Neuron (in vitro differentiated cells): ENCODE measurements around the gene JOSD1.

Experiments used
- H2AFZ ChIP-seq: one replicate; pipeline ENCODE4 v1.6.1; 2013; ENCODE audit warnings: low read depth, mild to moderate bottlenecking, inconsistent platforms, low read length, moderate library complexity
- H3K27me3 ChIP-seq: one replicate; pipeline ENCODE4 v1.6.1; 2013; ENCODE audit warnings: low read length; ENCODE audit not compliant: insufficient read depth
- H3K36me3 ChIP-seq: one replicate; pipeline ENCODE4 v1.6.1; 2013; ENCODE audit warnings: low read length; ENCODE audit not compliant: insufficient read depth
- H3K4me1 ChIP-seq: one replicate; pipeline ENCODE4 v1.6.1; 2013; ENCODE audit warnings: low read length; ENCODE audit not compliant: insufficient read depth
- H3K4me3 ChIP-seq: 2 replicates; pipeline ENCODE4 v1.5.1; 2013; ENCODE audit warnings: mild to moderate bottlenecking, low read length, moderate library complexity
- H3K9me3 ChIP-seq: one replicate; pipeline ENCODE4 v1.6.1; 2013; ENCODE audit warnings: low read length

JOSD1 gene

GRCh38 chr22:38728871-38729796, 28.4 kb upstream of the JOSD1 start:
- Histone ChIP-seq H3K27me3 (no peaks in the 10 kb centered on the region), H3K9me3 (no peaks in the 10 kb centered on the region), H3K36me3 (peaks cover 86% of the 10 kb centered on the region), H3K4me3 (no peak overlapping the region), H2AFZ (no peak overlapping the region), H3K4me1 (no peaks in the 10 kb centered on the region)

- Histone ChIP-seq H3K4me1 (no peaks in the 10 kb centered on the region), H2AFZ (no peak overlapping the region), H3K4me3 (no peak overlapping the region), H3K9me3 (no peaks in the 10 kb centered on the region), H3K27me3 (no peaks in the 10 kb centered on the region), H3K36me3 (peaks cover 92% of the 10 kb centered on the region)
Measured at GRCh38 chr22:38727530-38728451, 27.0 kb upstream of the JOSD1 start.

- Histone ChIP-seq H3K36me3 (peaks cover 95% of the 10 kb centered on the region), H3K4me1 (no peaks in the 10 kb centered on the region), H2AFZ (no peak overlapping the region)
Measured at GRCh38 chr22:38727123-38727522, 26.4 kb upstream of the JOSD1 start.

GRCh38 chr22:38725900-38726655, 25.3 kb upstream of the JOSD1 start:
- no peak overlapping the region for H2AFZ ChIP-seq
- H3K27me3 ChIP-seq, result no peaks in the 10 kb centered on the region
- H3K4me3 ChIP-seq, result no peak overlapping the region
- H3K4me1 ChIP-seq, result no peaks in the 10 kb centered on the region
- no peaks in the 10 kb centered on the region for H3K9me3 ChIP-seq
- peaks cover 93% of the 10 kb centered on the region for H3K36me3 ChIP-seq

More at GRCh38 chr22:38727123-38727522, 26.4 kb upstream of the JOSD1 start:
- no peaks in the 10 kb centered on the region for H3K9me3 ChIP-seq
- no peaks in the 10 kb centered on the region for H3K27me3 ChIP-seq
- no peak overlapping the region for H3K4me3 ChIP-seq

- Histone ChIP-seq H3K36me3 (peaks cover 91% of the 10 kb centered on the region), H3K4me1 (no peaks in the 10 kb centered on the region), H3K9me3 (no peaks in the 10 kb centered on the region), H3K4me3 (no peak overlapping the region), H2AFZ (no peak overlapping the region), H3K27me3 (no peaks in the 10 kb centered on the region)
Measured at GRCh38 chr22:38724926-38725571, 24.3 kb upstream of the JOSD1 start.

- Histone ChIP-seq H3K9me3 (no peaks in the 10 kb centered on the region), H3K4me1 (no peaks in the 10 kb centered on the region), H3K27me3 (no peaks in the 10 kb centered on the region), H3K4me3 (no peak overlapping the region), H3K36me3 (peaks cover 83% of the 10 kb centered on the region), H2AFZ (no peak overlapping the region)
Measured at GRCh38 chr22:38724176-38724575, 23.4 kb upstream of the JOSD1 start.

- Histone ChIP-seq H3K36me3 (peaks cover 78% of the 10 kb centered on the region), H2AFZ (no peak overlapping the region), H3K27me3 (no peaks in the 10 kb centered on the region)
Measured at GRCh38 chr22:38721551-38721950, 20.8 kb upstream of the JOSD1 start.

GRCh38 chr22:38720350-38720749, 19.6 kb upstream of the JOSD1 start:
- Histone ChIP-seq H3K36me3 (peaks cover 78% of the 10 kb centered on the region), H3K4me3 (no peak overlapping the region), H3K27me3 (no peaks in the 10 kb centered on the region), H3K9me3 (no peaks in the 10 kb centered on the region), H3K4me1 (no peaks in the 10 kb centered on the region), H2AFZ (no peak overlapping the region)

More at GRCh38 chr22:38721551-38721950, 20.8 kb upstream of the JOSD1 start:
- Histone ChIP-seq H3K4me1 (no peaks in the 10 kb centered on the region), H3K4me3 (no peak overlapping the region), H3K9me3 (no peaks in the 10 kb centered on the region)

- no peak overlapping the region for H2AFZ ChIP-seq
- H3K27me3 ChIP-seq, result no peaks in the 10 kb centered on the region
- H3K4me1 ChIP-seq, result no peaks in the 10 kb centered on the region
- no peak overlapping the region for H3K4me3 ChIP-seq
- H3K9me3 ChIP-seq, result no peaks in the 10 kb centered on the region
- H3K36me3 ChIP-seq, result peaks cover 71% of the 10 kb centered on the region
Measured at GRCh38 chr22:38719196-38719595, 18.5 kb upstream of the JOSD1 start.

GRCh38 chr22:38718414-38718813, 17.7 kb upstream of the JOSD1 start:
- H3K4me3 ChIP-seq, result no peak overlapping the region
- peaks cover 63% of the 10 kb centered on the region for H3K36me3 ChIP-seq

GRCh38 chr22:38717244-38717643, 16.5 kb upstream of the JOSD1 start:
- no peaks in the 10 kb centered on the region for H3K27me3 ChIP-seq
- no peaks in the 10 kb centered on the region for H3K4me1 ChIP-seq
- H3K36me3 ChIP-seq, result peaks cover 51% of the 10 kb centered on the region
- H3K9me3 ChIP-seq, result no peaks in the 10 kb centered on the region
- H2AFZ ChIP-seq, result no peak overlapping the region
- H3K4me3 ChIP-seq, result no peak overlapping the region

More at GRCh38 chr22:38718414-38718813, 17.7 kb upstream of the JOSD1 start:
- H3K9me3 ChIP-seq, result no peaks in the 10 kb centered on the region
- H2AFZ ChIP-seq, result no peak overlapping the region
- no peaks in the 10 kb centered on the region for H3K27me3 ChIP-seq
- H3K4me1 ChIP-seq, result no peaks in the 10 kb centered on the region

- Histone ChIP-seq H3K27me3 (no peaks in the 10 kb centered on the region), H3K36me3 (peaks cover 48% of the 10 kb centered on the region), H3K9me3 (no peaks in the 10 kb centered on the region), H3K4me1 (no peaks in the 10 kb centered on the region), H3K4me3 (no peak overlapping the region), H2AFZ (no peak overlapping the region)
Measured at GRCh38 chr22:38716826-38717225, 16.1 kb upstream of the JOSD1 start.
